A549 (cell line): ENCODE data around the gene LMTK2. TPM values are rescaled to one million over a fixed set of nuclear protein-coding genes. Genes with fewer than 3 reads are reported as not detected.

Experiments
- ATAC-seq, 2 experiments: fragments of 200-7000 bp in 1 of 2; fragments of >200 bp in 1 of 2; cut with Nextera tagmentation in 1 of 2; cut with Tn5 transposase in 1 of 2; 3 replicates each; pipeline versions ENCODE4 v1.8.0 to v1.9.1; 2018 to 2020; ENCODE audit warnings: mild to moderate bottlenecking in 1 of 2, moderate library complexity in 1 of 2
- CTCF ChIA-PET: fragments of 300-600 bp; sonication (Branson Sonifier 250); formaldehyde crosslinking; extraction: SDS; loops from one replicate; lab custom pipeline; 2021; ENCODE audit warnings: antibody characterized with exemption, inconsistent platforms; lab: Yijun Ruan, JAX
- POLR2A ChIA-PET: fragments of 350-600 bp; formaldehyde crosslinking; extraction: SDS; loops from one replicate; lab custom pipeline; 2021; ENCODE audit warnings: antibody characterized with exemption, inconsistent platforms; lab: Yijun Ruan, JAX
- DNase-seq, 2 experiments: peaks; one replicate each; pipeline versions ENCODE4 v3.0.0 to v3.0.0-alpha.2; 2011 to 2016; ENCODE audit warnings: low read depth in 1 of 2, low spot score in 1 of 2
- FAIRE-seq: peaks from 2 replicates; lab custom pipeline; 2011; peaks lifted over from hg19 to GRCh38; lab: Jason Lieb, UNC
- H3K27ac ChIP-seq, 2 experiments: fragments of >200 bp; sonication (Bioruptor Twin); formaldehyde crosslinking; 3 replicates each; pipeline ENCODE4 v1.5.1; 2016 to 2017
- H3K4me1 ChIP-seq: fragments of >200 bp; sonication (Bioruptor Twin); formaldehyde crosslinking; 3 replicates; pipeline ENCODE4 v1.6.1; 2016
- H3K4me2 ChIP-seq: fragments of >200 bp; sonication (Bioruptor Twin); formaldehyde crosslinking; 3 replicates; pipeline ENCODE4 v1.6.1; 2016
- H3K4me3 ChIP-seq: fragments of >200 bp; sonication (Bioruptor Twin); formaldehyde crosslinking; 3 replicates; pipeline ENCODE4 v1.5.1; 2016
- H3K9me3 ChIP-seq: fragments of >200 bp; sonication (Bioruptor Twin); formaldehyde crosslinking; 3 replicates; pipeline ENCODE4 v1.6.1; 2016
- CBX2 ChIP-seq: fragments of 200-600 bp; sonication (generic); IDR thresholded peaks from 2 replicates; pipeline ENCODE4 v1.6.1; 2016; ENCODE audit warnings: low read depth, mild to moderate bottlenecking, borderline replicate concordance
- CBX8 ChIP-seq: fragments of 200-600 bp; sonication (generic); IDR thresholded peaks from 2 replicates; pipeline ENCODE4 v1.6.1; 2016
- CEBPB ChIP-seq, 2 experiments: fragments of >200 bp in 1 of 2; sonication (Bioruptor Twin) in 1 of 2; formaldehyde crosslinking in 1 of 2; IDR thresholded peaks; 2 replicates each; pipeline ENCODE4 v1.6.1; 2012 to 2016
- EP300 ChIP-seq, 2 experiments: fragments of >200 bp; sonication (Bioruptor Twin); formaldehyde crosslinking; IDR thresholded peaks; 2 replicates in 1 of 2; 3 replicates in 1 of 2; pipeline ENCODE4 v1.6.1; 2016 to 2017
- FOSB ChIP-seq: fragments of 250-450 bp; sonication (Bioruptor Pico); IDR thresholded peaks from 2 replicates; pipeline ENCODE4 v1.5.0; 2020; ENCODE audit warnings: mild to moderate bottlenecking, moderate library complexity
- FOXS1 ChIP-seq: fragments of 250-450 bp; sonication (Bioruptor Pico); IDR thresholded peaks from 2 replicates; pipeline ENCODE4 v1.5.0; 2020; ENCODE audit warnings: mild to moderate bottlenecking, moderate library complexity
- HDAC2 ChIP-seq: fragments of 200-600 bp; sonication (generic); IDR thresholded peaks from 2 replicates; pipeline ENCODE4 v1.6.1; 2016
- HOXB13 ChIP-seq: fragments of 250-450 bp; sonication (Bioruptor Pico); IDR thresholded peaks from 2 replicates; pipeline ENCODE4 v1.5.0; 2020; ENCODE audit warnings: low read depth, mild to moderate bottlenecking, moderate library complexity
- KDM1A ChIP-seq: fragments of 200-600 bp; sonication (generic); IDR thresholded peaks from 2 replicates; pipeline ENCODE4 v1.6.1; 2016; ENCODE audit warnings: low read depth, mild to moderate bottlenecking
- MAFK ChIP-seq: fragments of 450-650 bp; IDR thresholded peaks from 2 replicates; pipeline ENCODE4 v1.6.1; 2014; ENCODE audit not compliant: partially characterized antibody
- MYC ChIP-seq: IDR thresholded peaks from 2 replicates; pipeline ENCODE4 v1.6.1; 2012; ENCODE audit warnings: mild to moderate bottlenecking, inconsistent platforms, low read length, improper control_type of control experiment, borderline replicate concordance
- NPAS2 ChIP-seq: fragments of 250-450 bp; sonication (Bioruptor Pico); IDR thresholded peaks from 2 replicates; pipeline ENCODE4 v1.8.0; 2022; ENCODE audit warnings: mild to moderate bottlenecking, moderate library complexity, borderline replicate concordance
- NR3C1 ChIP-seq: fragments of >200 bp; sonication (Bioruptor Twin); formaldehyde crosslinking; IDR thresholded peaks from 3 replicates; pipeline ENCODE4 v1.6.1; 2017
- RAD21 ChIP-seq, 2 experiments: fragments of >200 bp in 1 of 2; sonication (Bioruptor Twin) in 1 of 2; formaldehyde crosslinking in 1 of 2; IDR thresholded peaks in 1 of 2; conservative IDR thresholded peaks in 1 of 2; 2 replicates in 1 of 2; 3 replicates in 1 of 2; pipeline ENCODE4 v1.6.1; 2012 to 2018; ENCODE audit warnings: inconsistent platforms in 1 of 2
- SMC3 ChIP-seq: fragments of >200 bp; sonication (Bioruptor Twin); formaldehyde crosslinking; IDR thresholded peaks from 3 replicates; pipeline ENCODE4 v1.6.1; 2018; ENCODE audit warnings: inconsistent platforms
- ZC3H11A ChIP-seq: fragments of 450-650 bp; IDR thresholded peaks from 2 replicates; pipeline ENCODE4 v1.6.1; 2014; ENCODE audit warnings: antibody characterized with exemption, mild to moderate bottlenecking
- ZFP36 ChIP-seq: fragments of 450-650 bp; IDR thresholded peaks from 2 replicates; pipeline ENCODE4 v1.6.1; 2014; ENCODE audit warnings: borderline replicate concordance; ENCODE audit not compliant: partially characterized antibody
- ZNF302 ChIP-seq: fragments of 250-450 bp; sonication (Bioruptor Pico); IDR thresholded peaks from 2 replicates; pipeline ENCODE4 v1.9.0; 2021; ENCODE audit warnings: inconsistent platforms, mild to moderate bottlenecking, moderate library complexity
- WGBS: methylation state at CpG from one replicate; pipeline ENCODE4 v1.1.6; 2017; ENCODE audit errors: missing lambda C conversion rate; 5-methylcytosine and 5-hydroxymethylcytosine counted together
- polyA plus RNA-seq, 4 experiments: library from polyadenylated mRNA; depleted of rRNA in 3 of 4; stranded (reverse); fragments of >200 nt; fragmentation: RNase III in 1 of 4; extraction: RNeasy Plus Mini Kit Qiagen cat#74134 plus additional on column Dnase treatment in 1 of 4; gene quantifications; 2 replicates in 3 of 4; 3 replicates in 1 of 4; pipeline ENCODE4 v1.2.3, GENCODE V29; 2011 to 2017
- TF ChIP-seq, protein P1 (sequence below): fragments of 200-600 bp; sonication (generic); IDR thresholded peaks from 2 replicates; pipeline ENCODE4 v1.6.1; 2016; ENCODE audit warnings: antibody characterized with exemption, mild to moderate bottlenecking, moderate library complexity
- TF ChIP-seq, protein P2 (sequence below): fragments of 150-350 bp; IDR thresholded peaks from 2 replicates; pipeline ENCODE4 v1.6.1; 2014; ENCODE audit warnings: low read depth, mild to moderate bottlenecking, low read length
- TF ChIP-seq, protein P3 (sequence below): fragments of 450-650 bp; IDR thresholded peaks from 2 replicates; pipeline ENCODE4 v1.6.1; 2014; ENCODE audit warnings: antibody characterized with exemption
- TF ChIP-seq, protein P4 (sequence below): fragments of >200 bp; sonication (Bioruptor Twin); formaldehyde crosslinking; IDR thresholded peaks from 2 replicates; pipeline ENCODE4 v1.6.1; 2016
- TF ChIP-seq, protein P5 (sequence below): IDR thresholded peaks from 2 replicates; pipeline ENCODE4 v1.6.1; 2012; ENCODE audit warnings: low read depth, borderline replicate concordance
- TF ChIP-seq, protein P6 (sequence below): fragments of 250-450 bp; sonication (Bioruptor Pico); IDR thresholded peaks from 2 replicates; pipeline ENCODE4 v1.5.0; 2021; ENCODE audit warnings: mild to moderate bottlenecking, moderate library complexity, borderline replicate concordance
- TF ChIP-seq, protein P7 (sequence below): fragments of >200 bp; sonication (Bioruptor Twin); formaldehyde crosslinking; IDR thresholded peaks from 3 replicates; pipeline ENCODE4 v1.5.1; 2016

Gene LMTK2
- polyA plus RNA-seq, 2 of the 4 experiments (the other 2 are of a cell fraction) = 7.9 to 13.0 TPM

DNA sequence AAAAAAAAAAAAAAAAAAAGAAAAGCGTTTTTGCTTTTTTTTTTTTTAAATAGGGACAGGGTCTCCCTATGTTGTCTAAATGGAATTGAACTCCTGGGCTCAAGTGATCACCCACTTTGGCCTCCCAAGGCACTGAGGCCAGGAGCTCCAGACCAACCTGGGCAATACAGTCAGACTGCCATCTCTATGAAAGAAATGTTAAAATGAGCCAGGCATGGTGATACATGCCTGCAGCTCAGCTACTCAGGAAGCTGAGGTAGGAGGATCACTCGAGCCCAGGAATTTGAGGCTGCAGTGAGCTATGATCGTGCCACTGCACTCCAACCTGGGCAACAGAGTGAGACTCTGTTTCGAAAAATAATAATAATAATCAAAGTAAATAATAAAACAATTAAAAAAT, 16.5 kb upstream of the LMTK2 start:
- POLR2A ChIA-PET = no interaction called here
- CTCF ChIA-PET = no interaction called here
- Histone ChIP-seq H3K27ac (no peak overlapping the region), H3K4me2 (no peak overlapping the region), H3K9me3 (peaks cover 14% of the 10 kb centered on the region; the same call in 2 of the 3 replicates), H3K4me1 (no peaks in the 10 kb centered on the region), H3K4me3 (no peak overlapping the region)
- FAIRE-seq = no peak
- WGBS = 29% methylated on average over 4 of the region's 4 CpGs
- ATAC-seq = no peak
- no peak for DNase-seq
- TF ChIP-seq CEBPB (IDR thresholded peaks at IDR 0.05) (no peak), MAFK (no peak), ZFP36 (no peak), MYC (no peak), KDM1A (no peak), HOXB13 (CRISPR knock-in tag) (no peak), NR3C1 (no peak), CBX2 (no peak), EP300 (IDR thresholded peaks at IDR 0.05) (no peak), ZNF302 (CRISPR knock-in tag) (no peak), HDAC2 (no peak), FOXS1 (CRISPR knock-in tag) (no peak), SMC3 (no peak), ZC3H11A (no peak)
- TF ChIP-seq, protein P1, sequence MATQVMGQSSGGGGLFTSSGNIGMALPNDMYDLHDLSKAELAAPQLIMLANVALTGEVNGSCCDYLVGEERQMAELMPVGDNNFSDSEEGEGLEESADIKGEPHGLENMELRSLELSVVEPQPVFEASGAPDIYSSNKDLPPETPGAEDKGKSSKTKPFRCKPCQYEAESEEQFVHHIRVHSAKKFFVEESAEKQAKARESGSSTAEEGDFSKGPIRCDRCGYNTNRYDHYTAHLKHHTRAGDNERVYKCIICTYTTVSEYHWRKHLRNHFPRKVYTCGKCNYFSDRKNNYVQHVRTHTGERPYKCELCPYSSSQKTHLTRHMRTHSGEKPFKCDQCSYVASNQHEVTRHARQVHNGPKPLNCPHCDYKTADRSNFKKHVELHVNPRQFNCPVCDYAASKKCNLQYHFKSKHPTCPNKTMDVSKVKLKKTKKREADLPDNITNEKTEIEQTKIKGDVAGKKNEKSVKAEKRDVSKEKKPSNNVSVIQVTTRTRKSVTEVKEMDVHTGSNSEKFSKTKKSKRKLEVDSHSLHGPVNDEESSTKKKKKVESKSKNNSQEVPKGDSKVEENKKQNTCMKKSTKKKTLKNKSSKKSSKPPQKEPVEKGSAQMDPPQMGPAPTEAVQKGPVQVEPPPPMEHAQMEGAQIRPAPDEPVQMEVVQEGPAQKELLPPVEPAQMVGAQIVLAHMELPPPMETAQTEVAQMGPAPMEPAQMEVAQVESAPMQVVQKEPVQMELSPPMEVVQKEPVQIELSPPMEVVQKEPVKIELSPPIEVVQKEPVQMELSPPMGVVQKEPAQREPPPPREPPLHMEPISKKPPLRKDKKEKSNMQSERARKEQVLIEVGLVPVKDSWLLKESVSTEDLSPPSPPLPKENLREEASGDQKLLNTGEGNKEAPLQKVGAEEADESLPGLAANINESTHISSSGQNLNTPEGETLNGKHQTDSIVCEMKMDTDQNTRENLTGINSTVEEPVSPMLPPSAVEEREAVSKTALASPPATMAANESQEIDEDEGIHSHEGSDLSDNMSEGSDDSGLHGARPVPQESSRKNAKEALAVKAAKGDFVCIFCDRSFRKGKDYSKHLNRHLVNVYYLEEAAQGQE = no peak
- TF ChIP-seq, protein P2, sequence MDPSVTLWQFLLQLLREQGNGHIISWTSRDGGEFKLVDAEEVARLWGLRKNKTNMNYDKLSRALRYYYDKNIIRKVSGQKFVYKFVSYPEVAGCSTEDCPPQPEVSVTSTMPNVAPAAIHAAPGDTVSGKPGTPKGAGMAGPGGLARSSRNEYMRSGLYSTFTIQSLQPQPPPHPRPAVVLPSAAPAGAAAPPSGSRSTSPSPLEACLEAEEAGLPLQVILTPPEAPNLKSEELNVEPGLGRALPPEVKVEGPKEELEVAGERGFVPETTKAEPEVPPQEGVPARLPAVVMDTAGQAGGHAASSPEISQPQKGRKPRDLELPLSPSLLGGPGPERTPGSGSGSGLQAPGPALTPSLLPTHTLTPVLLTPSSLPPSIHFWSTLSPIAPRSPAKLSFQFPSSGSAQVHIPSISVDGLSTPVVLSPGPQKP = no peak
- TF ChIP-seq, protein P3, sequence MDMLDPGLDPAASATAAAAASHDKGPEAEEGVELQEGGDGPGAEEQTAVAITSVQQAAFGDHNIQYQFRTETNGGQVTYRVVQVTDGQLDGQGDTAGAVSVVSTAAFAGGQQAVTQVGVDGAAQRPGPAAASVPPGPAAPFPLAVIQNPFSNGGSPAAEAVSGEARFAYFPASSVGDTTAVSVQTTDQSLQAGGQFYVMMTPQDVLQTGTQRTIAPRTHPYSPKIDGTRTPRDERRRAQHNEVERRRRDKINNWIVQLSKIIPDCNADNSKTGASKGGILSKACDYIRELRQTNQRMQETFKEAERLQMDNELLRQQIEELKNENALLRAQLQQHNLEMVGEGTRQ = no peak
- TF ChIP-seq, protein P4, sequence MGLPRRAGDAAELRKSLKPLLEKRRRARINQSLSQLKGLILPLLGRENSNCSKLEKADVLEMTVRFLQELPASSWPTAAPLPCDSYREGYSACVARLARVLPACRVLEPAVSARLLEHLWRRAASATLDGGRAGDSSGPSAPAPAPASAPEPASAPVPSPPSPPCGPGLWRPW = no peak
- TF ChIP-seq, protein P5, sequence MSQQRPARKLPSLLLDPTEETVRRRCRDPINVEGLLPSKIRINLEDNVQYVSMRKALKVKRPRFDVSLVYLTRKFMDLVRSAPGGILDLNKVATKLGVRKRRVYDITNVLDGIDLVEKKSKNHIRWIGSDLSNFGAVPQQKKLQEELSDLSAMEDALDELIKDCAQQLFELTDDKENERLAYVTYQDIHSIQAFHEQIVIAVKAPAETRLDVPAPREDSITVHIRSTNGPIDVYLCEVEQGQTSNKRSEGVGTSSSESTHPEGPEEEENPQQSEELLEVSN = no peak

DNA sequence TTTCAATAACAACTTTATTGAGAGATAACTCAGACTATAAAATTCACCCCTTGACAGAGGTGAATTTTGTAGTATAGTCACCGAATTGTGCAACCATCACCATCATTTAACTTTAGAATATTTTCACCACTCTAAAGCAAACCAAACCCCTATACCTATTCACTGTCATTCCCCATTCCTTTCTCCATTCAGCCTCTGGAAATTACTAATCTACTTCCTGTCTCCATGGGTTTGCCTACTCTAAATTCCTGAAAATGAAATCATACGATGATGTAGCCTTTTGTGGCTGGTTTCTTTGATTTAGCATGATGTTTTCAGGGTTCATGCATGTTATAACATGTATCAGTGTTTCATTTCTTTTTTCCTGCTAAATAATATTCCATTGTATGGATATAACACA, 15.6 kb upstream of the LMTK2 start:
- H3K27ac ChIP-seq = no peak overlapping the region
- FAIRE-seq = no peak
- ChIA-PET CTCF (no interaction called here), POLR2A (no interaction called here)
- WGBS = 32% methylated on average over 2 of the region's 2 CpGs
- H3K4me2 ChIP-seq = no peak overlapping the region
- no peak overlapping the region for H3K4me3 ChIP-seq
- peak in 1 of 2 experiments; percentile 50; a peak in 1 of 6 replicates for ATAC-seq
- TF ChIP-seq MYC (no peak), RAD21 (conservative IDR thresholded peaks at IDR 0.05 in 1 of 2, IDR thresholded peaks at IDR 0.05 in 1 of 2) (no peak), FOSB (CRISPR knock-in tag) (no peak), NPAS2 (no peak), CBX2 (no peak), CBX8 (no peak)
- TF ChIP-seq, protein P6, sequence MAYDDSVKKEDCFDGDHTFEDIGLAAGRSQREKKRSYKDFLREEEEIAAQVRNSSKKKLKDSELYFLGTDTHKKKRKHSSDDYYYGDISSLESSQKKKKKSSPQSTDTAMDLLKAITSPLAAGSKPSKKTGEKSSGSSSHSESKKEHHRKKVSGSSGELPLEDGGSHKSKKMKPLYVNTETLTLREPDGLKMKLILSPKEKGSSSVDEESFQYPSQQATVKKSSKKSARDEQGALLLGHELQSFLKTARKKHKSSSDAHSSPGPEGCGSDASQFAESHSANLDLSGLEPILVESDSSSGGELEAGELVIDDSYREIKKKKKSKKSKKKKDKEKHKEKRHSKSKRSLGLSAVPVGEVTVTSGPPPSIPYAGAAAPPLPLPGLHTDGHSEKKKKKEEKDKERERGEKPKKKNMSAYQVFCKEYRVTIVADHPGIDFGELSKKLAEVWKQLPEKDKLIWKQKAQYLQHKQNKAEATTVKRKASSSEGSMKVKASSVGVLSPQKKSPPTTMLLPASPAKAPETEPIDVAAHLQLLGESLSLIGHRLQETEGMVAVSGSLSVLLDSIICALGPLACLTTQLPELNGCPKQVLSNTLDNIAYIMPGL = no peak
- TF ChIP-seq, protein P7, sequence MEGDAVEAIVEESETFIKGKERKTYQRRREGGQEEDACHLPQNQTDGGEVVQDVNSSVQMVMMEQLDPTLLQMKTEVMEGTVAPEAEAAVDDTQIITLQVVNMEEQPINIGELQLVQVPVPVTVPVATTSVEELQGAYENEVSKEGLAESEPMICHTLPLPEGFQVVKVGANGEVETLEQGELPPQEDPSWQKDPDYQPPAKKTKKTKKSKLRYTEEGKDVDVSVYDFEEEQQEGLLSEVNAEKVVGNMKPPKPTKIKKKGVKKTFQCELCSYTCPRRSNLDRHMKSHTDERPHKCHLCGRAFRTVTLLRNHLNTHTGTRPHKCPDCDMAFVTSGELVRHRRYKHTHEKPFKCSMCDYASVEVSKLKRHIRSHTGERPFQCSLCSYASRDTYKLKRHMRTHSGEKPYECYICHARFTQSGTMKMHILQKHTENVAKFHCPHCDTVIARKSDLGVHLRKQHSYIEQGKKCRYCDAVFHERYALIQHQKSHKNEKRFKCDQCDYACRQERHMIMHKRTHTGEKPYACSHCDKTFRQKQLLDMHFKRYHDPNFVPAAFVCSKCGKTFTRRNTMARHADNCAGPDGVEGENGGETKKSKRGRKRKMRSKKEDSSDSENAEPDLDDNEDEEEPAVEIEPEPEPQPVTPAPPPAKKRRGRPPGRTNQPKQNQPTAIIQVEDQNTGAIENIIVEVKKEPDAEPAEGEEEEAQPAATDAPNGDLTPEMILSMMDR = no peak
- peaks cover 21% of the 10 kb centered on the region; the same call in 2 of the 3 replicates for H3K9me3 ChIP-seq
- H3K4me1 ChIP-seq = no peaks in the 10 kb centered on the region
- DNase-seq = no peak
